Liver (tissue), 9 donors: ENCODE results near the gene DEK. TPM values are rescaled to one million over a fixed set of nuclear protein-coding genes. Genes with fewer than 3 reads are reported as not detected.

ENCODE experiments used
- DNase-seq: peaks from one replicate; pipeline ENCODE4 v3.0.0-alpha.2; 2017; ENCODE audit warnings: low spot score
- H3K27ac ChIP-seq, 2 donors: one replicate each; pipeline ENCODE4 v1.7.0; 2013; ENCODE audit warnings: inconsistent platforms in 2 of 2, low read length in 2 of 2, control low read depth in 1 of 2, low read depth in 1 of 2, mild to moderate bottlenecking in 1 of 2
- H3K27me3 ChIP-seq, 4 donors: one replicate each; pipeline versions ENCODE4 v1.6.1 to v1.7.0; 2013; ENCODE audit warnings: low read length in 3 of 4, inconsistent platforms in 1 of 4, mild to moderate bottlenecking in 1 of 4, moderate library complexity in 1 of 4; ENCODE audit not compliant: control insufficient read depth in 4 of 4, insufficient read depth in 4 of 4
- H3K36me3 ChIP-seq, 4 donors: one replicate each; pipeline versions ENCODE4 v1.6.1 to v1.7.0; 2013; ENCODE audit warnings: low read length in 3 of 4, mild to moderate bottlenecking in 3 of 4, low read depth in 1 of 4, moderate library complexity in 1 of 4; ENCODE audit not compliant: control insufficient read depth in 4 of 4, insufficient read depth in 3 of 4
- H3K4me1 ChIP-seq, 4 donors: one replicate each; pipeline versions ENCODE4 v1.6.1 to v1.7.0; 2013; ENCODE audit warnings: low read length in 3 of 4, mild to moderate bottlenecking in 3 of 4, moderate library complexity in 1 of 4; ENCODE audit not compliant: control insufficient read depth in 4 of 4, insufficient read depth in 4 of 4
- H3K4me3 ChIP-seq, 3 donors: one replicate each; pipeline versions ENCODE4 v1.6.1 to v1.7.0; 2013; ENCODE audit warnings: low read length in 3 of 3, control low read depth in 1 of 3, low read depth in 1 of 3, mild to moderate bottlenecking in 1 of 3
- H3K9ac ChIP-seq, 2 donors: one replicate each; pipeline ENCODE4 v1.7.0; 2013; ENCODE audit warnings: low read length in 2 of 2, mild to moderate bottlenecking in 2 of 2, moderate library complexity in 2 of 2, control low read depth in 1 of 2, low read depth in 1 of 2
- H3K9me3 ChIP-seq, 4 donors: one replicate each; pipeline versions ENCODE4 v1.6.1 to v1.7.0; 2013; ENCODE audit warnings: low read length in 3 of 4; ENCODE audit not compliant: control insufficient read depth in 4 of 4
- FOXA1 ChIP-seq: IDR thresholded peaks from 2 replicates; pipeline ENCODE4 v1.6.1; 2016; ENCODE audit warnings: antibody characterized with exemption
- FOXA2 ChIP-seq: IDR thresholded peaks from 2 replicates; pipeline ENCODE4 v1.6.1; 2016; ENCODE audit warnings: antibody characterized with exemption
- GABPA ChIP-seq, 2 donors: IDR thresholded peaks in 1 of 2; conservative IDR thresholded peaks in 1 of 2; 2 replicates each; pipeline ENCODE4 v1.6.1; 2016; ENCODE audit warnings: antibody characterized with exemption in 2 of 2, mild to moderate bottlenecking in 1 of 2, moderate library complexity in 1 of 2
- HNF4A ChIP-seq, 2 donors: conservative IDR thresholded peaks; 2 replicates each; pipeline ENCODE4 v1.6.1; 2016; ENCODE audit warnings: antibody characterized with exemption in 2 of 2, mild to moderate bottlenecking in 2 of 2
- NR2F2 ChIP-seq: IDR thresholded peaks from 2 replicates; pipeline ENCODE4 v1.6.1; 2016; ENCODE audit warnings: antibody characterized with exemption
- RAD21 ChIP-seq, 2 donors: IDR thresholded peaks; 2 replicates each; pipeline ENCODE4 v1.6.1; 2016; ENCODE audit warnings: antibody characterized with exemption in 2 of 2, mild to moderate bottlenecking in 2 of 2
- RXRA ChIP-seq, 2 donors: IDR thresholded peaks; 2 replicates each; pipeline ENCODE4 v1.6.1; 2017 to 2018; ENCODE audit warnings: antibody characterized with exemption in 2 of 2, mild to moderate bottlenecking in 1 of 2
- WGBS: extraction: QIAGEN DNeasy Blood & Tissue Kit; methylation state at CpG from one replicate; pipeline ENCODE4 v1.1.7; 2013; 5-methylcytosine and 5-hydroxymethylcytosine counted together
- polyA plus RNA-seq, 2 donors: library from polyadenylated mRNA; stranded (reverse) in 1 of 2; unstranded in 1 of 2; fragments of 200-250 nt in 1 of 2; fragments of >200 nt in 1 of 2; fragmentation: Nextera tagmentation in 1 of 2; extraction: Ambion mirVana in 1 of 2; gene quantifications; one replicate each; pipeline versions ENCODE4 v1.2.1 to v1.2.3, GENCODE V29; 2013 to 2015
- total RNA-seq, 2 donors: library from RNA; depleted of rRNA; stranded (reverse); fragments of >200 nt; gene quantifications; one replicate each; pipeline ENCODE4 v1.2.3, GENCODE V29; 2014
- TF ChIP-seq, protein P1 (sequence below): IDR thresholded peaks from 2 replicates; pipeline ENCODE4 v1.6.1; 2016; ENCODE audit warnings: antibody characterized with exemption, mild to moderate bottlenecking
- TF ChIP-seq, protein P2 (sequence below): IDR thresholded peaks from 2 replicates; pipeline ENCODE4 v1.6.1; 2016; ENCODE audit warnings: antibody characterized with exemption
- TF ChIP-seq, protein P3 (sequence below): fragments of 150-350 bp; IDR thresholded peaks from 2 replicates; pipeline ENCODE4 v1.5.1; 2017; ENCODE audit warnings: improper control_type of control experiment, low read depth, low read length; ENCODE audit not compliant: missing input control
- donor health status: healthy.
- donor health status: healthy.
- donor health status: healthy.
- donor health status: healthy.
- donor health status: healthy.

The DEK gene
- total and polyA plus RNA-seq, 4 donors: 19.7 to 92.6 (median 26.8) TPM

DNA sequence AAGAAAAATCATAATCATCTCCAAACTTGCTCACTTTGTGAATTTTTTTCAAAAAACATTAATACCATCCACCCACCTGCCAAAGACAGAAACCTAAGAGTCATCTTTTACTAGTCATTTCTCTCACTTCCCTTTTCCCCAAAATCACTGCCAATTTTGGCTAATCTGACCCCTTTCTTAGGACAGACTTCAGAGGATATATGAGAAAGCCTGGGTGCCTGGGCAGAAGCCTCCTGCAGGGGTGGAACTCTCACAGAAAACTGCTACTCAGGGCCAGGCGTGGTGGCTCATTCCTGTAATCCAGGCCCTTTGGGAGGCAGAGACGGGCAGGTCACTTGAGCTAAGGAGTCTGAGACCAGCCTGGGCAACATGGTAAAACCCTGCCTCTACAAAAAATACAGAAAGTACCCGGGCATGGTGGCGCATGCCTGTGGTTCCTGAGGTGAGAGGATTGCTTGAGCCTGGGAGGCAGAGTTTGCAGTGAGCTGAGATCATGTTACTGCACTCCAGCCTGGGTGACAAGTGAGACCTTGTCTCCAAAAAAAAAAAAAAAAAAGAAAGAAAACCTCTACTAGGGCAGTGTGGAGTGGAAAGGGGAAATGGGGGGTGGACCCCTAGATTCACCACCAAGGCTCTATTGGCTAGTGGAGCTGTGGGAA, 3.8 kb downstream of the DEK start:
- Histone ChIP-seq H3K4me3 (no peak overlapping the region), H3K27me3 (no peaks in the 10 kb centered on the region), H3K9me3 (no peaks in the 10 kb centered on the region), H3K27ac (no peak overlapping the region), H3K9ac (no peak overlapping the region), H3K36me3 (peaks cover under 1 to 12% (median 7%) of the 10 kb centered on the region in 4 donors), H3K4me1 (peaks cover 7 to 30% (median 12%) of the 10 kb centered on the region in 4 donors)
- WGBS: 80% methylated on average over 4 of the region's 4 CpGs
- no peak for DNase-seq
- TF ChIP-seq, protein P1, sequence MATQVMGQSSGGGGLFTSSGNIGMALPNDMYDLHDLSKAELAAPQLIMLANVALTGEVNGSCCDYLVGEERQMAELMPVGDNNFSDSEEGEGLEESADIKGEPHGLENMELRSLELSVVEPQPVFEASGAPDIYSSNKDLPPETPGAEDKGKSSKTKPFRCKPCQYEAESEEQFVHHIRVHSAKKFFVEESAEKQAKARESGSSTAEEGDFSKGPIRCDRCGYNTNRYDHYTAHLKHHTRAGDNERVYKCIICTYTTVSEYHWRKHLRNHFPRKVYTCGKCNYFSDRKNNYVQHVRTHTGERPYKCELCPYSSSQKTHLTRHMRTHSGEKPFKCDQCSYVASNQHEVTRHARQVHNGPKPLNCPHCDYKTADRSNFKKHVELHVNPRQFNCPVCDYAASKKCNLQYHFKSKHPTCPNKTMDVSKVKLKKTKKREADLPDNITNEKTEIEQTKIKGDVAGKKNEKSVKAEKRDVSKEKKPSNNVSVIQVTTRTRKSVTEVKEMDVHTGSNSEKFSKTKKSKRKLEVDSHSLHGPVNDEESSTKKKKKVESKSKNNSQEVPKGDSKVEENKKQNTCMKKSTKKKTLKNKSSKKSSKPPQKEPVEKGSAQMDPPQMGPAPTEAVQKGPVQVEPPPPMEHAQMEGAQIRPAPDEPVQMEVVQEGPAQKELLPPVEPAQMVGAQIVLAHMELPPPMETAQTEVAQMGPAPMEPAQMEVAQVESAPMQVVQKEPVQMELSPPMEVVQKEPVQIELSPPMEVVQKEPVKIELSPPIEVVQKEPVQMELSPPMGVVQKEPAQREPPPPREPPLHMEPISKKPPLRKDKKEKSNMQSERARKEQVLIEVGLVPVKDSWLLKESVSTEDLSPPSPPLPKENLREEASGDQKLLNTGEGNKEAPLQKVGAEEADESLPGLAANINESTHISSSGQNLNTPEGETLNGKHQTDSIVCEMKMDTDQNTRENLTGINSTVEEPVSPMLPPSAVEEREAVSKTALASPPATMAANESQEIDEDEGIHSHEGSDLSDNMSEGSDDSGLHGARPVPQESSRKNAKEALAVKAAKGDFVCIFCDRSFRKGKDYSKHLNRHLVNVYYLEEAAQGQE: no peak
- TF ChIP-seq RXRA (IDR thresholded peaks at IDR 0.05): no peak
- TF ChIP-seq, protein P2, sequence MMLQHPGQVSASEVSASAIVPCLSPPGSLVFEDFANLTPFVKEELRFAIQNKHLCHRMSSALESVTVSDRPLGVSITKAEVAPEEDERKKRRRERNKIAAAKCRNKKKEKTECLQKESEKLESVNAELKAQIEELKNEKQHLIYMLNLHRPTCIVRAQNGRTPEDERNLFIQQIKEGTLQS: no peak
- TF ChIP-seq RAD21 (IDR thresholded peaks at IDR 0.05): no peak
- no peak for TF ChIP-seq GABPA (IDR thresholded peaks at IDR 0.05 in 1 of 2, conservative IDR thresholded peaks at IDR 0.05 in 1 of 2)
- no peak for TF ChIP-seq FOXA2

DNA sequence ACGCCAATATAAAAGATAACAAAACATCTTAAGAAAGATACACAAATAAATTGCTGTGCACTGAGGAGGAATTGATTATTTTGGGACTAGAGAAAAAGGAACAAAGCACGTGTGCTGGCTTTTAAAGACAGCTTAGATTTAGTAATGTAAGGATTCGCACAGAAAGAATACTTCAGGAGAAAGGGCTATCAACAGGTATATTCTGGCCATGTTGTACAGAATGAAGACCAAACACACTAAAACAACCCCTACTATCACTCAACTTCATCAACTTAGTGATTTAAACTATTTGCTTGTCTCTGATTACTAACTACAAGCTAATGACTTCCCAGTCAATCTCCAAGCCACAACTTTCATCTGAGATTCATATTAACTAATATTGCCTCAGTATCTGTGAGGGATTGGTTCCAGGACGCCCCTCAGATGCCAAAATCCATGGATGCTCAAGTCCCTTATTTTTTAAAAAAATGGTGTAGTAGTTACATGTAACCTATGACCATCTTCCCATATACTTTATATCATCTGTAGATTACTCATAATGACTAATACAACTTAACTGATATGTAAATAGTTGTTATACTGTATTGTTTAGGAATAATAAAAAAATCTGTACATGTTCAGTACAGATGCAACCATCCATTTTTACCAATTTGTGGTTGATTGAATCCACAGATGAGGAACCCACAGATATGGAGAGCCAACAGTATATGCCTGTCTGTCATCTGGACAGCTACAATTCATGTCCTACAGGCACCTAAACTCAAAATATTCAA, 4.5 kb downstream of the DEK start:
- no peaks in the 10 kb centered on the region for H3K9me3 ChIP-seq
- H3K4me1 ChIP-seq: peaks cover 7 to 26% (median 10%) of the 10 kb centered on the region in 4 donors
- WGBS: 91% methylated on average over 4 of the region's 4 CpGs
- TF ChIP-seq, protein P3, sequence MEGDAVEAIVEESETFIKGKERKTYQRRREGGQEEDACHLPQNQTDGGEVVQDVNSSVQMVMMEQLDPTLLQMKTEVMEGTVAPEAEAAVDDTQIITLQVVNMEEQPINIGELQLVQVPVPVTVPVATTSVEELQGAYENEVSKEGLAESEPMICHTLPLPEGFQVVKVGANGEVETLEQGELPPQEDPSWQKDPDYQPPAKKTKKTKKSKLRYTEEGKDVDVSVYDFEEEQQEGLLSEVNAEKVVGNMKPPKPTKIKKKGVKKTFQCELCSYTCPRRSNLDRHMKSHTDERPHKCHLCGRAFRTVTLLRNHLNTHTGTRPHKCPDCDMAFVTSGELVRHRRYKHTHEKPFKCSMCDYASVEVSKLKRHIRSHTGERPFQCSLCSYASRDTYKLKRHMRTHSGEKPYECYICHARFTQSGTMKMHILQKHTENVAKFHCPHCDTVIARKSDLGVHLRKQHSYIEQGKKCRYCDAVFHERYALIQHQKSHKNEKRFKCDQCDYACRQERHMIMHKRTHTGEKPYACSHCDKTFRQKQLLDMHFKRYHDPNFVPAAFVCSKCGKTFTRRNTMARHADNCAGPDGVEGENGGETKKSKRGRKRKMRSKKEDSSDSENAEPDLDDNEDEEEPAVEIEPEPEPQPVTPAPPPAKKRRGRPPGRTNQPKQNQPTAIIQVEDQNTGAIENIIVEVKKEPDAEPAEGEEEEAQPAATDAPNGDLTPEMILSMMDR: no peak
- no peak for TF ChIP-seq FOXA1
- no peak for TF ChIP-seq NR2F2
- no peak for TF ChIP-seq HNF4A (conservative IDR thresholded peaks at IDR 0.05)
- no peak for TF ChIP-seq RAD21 (IDR thresholded peaks at IDR 0.05)
- no peak overlapping the region for H3K4me3 ChIP-seq
- no peak overlapping the region for H3K9ac ChIP-seq
- H3K36me3 ChIP-seq: peaks cover 5 to 18% (median 12%) of the 10 kb centered on the region in 4 donors
- no peak for DNase-seq
- no peaks in the 10 kb centered on the region for H3K27me3 ChIP-seq
- H3K27ac ChIP-seq: no peak overlapping the region
